K562 (cell line): ENCODE measurements around the gene ANO2. TPM values are rescaled to one million over a fixed set of nuclear protein-coding genes. Genes with fewer than 3 reads are reported as not detected.
"Not testable (repeated sequence)": the region's sequence is repeated elsewhere in the genome, so short reads cannot be mapped to it uniquely, and the experiment has no call there.

Experiments
- ATAC-seq: fragments of 200-7000 bp; cut with Tn5 transposase; 3 replicates; pipeline ENCODE4 v1.9.1; 2020; ENCODE audit warnings: moderate library complexity
- BruUV-seq: library from RNA; stranded (reverse); fragments of 400-500 nt; replicated peaks from 2 replicates; lab custom pipeline; 2021; lab: Mats Ljungman, UMichigan
- CTCF ChIA-PET: fragments of 300-600 bp; formaldehyde crosslinking; extraction: SDS; loops from one replicate; lab custom pipeline; 2021; ENCODE audit warnings: low intra/inter-chr PET ratio; lab: Yijun Ruan, JAX
- POLR2A ChIA-PET: fragments of 300-600, 350-650 bp; sonication (Branson Sonifier 250); formaldehyde crosslinking; extraction: SDS; loops from one replicate; lab custom pipeline; 2021; ENCODE audit warnings: antibody characterized with exemption, inconsistent platforms; lab: Yijun Ruan, JAX
- DNase-seq, 4 experiments: peaks; one replicate each; pipeline versions ENCODE4 v3.0.0 to v3.0.0-alpha.2; 2011 to 2018; ENCODE audit warnings: low spot score in 3 of 4, mixed read lengths in 3 of 4; ENCODE audit errors: extremely low read depth in 1 of 4
- FAIRE-seq: peaks from 2 replicates; lab custom pipeline; 2011; peaks lifted over from hg19 to GRCh38; lab: Jason Lieb, UNC
- H2AFZ ChIP-seq: 2 replicates; pipeline ENCODE4 v1.6.0; 2011; ENCODE audit warnings: low read depth, low read length, control low read depth, inconsistent platforms
- H3K27ac ChIP-seq: fragments of 200-600 bp; 3 replicates; pipeline ENCODE4 v1.8.0; 2011; ENCODE audit warnings: low read depth, mild to moderate bottlenecking, control low read depth, inconsistent platforms, low read length, moderate library complexity, mixed read lengths; ENCODE audit errors: extremely low read depth
- H3K27me3 ChIP-seq, 2 experiments: fragments of 300-600 bp in 1 of 2; 2 replicates in 1 of 2; 3 replicates in 1 of 2; pipeline versions ENCODE4 v1.6.0 to v1.8.0; 2011; ENCODE audit warnings: inconsistent platforms in 2 of 2, low read length in 2 of 2, mild to moderate bottlenecking in 1 of 2, mixed read lengths in 1 of 2, moderate library complexity in 1 of 2; ENCODE audit not compliant: control insufficient read depth in 2 of 2, insufficient read depth in 2 of 2
- H3K36me3 ChIP-seq: fragments of 300-600 bp; 3 replicates; pipeline ENCODE4 v1.8.0; 2011; ENCODE audit warnings: mild to moderate bottlenecking, low read length, inconsistent platforms; ENCODE audit not compliant: control insufficient read depth, insufficient read depth
- H3K4me1 ChIP-seq, 2 experiments: fragments of 200-600 bp in 1 of 2; replicated peaks in 1 of 2; 2 replicates in 1 of 2; 3 replicates in 1 of 2; pipeline versions ENCODE4 v1.5.1 to v1.8.0; 2011; ENCODE audit warnings: inconsistent platforms in 2 of 2, low read length in 2 of 2, mild to moderate bottlenecking in 1 of 2, mixed read lengths in 1 of 2, moderate library complexity in 1 of 2; ENCODE audit not compliant: control insufficient read depth in 2 of 2, insufficient read depth in 2 of 2
- H3K4me2 ChIP-seq: 2 replicates; pipeline ENCODE4 v1.6.1; 2011; ENCODE audit warnings: low read length, control low read depth, inconsistent platforms, mixed read lengths; ENCODE audit not compliant: insufficient read depth
- H3K4me3 ChIP-seq: fragments of 200-600 bp; sonication (generic), shearing (Covaris generic); 2 replicates; pipeline ENCODE4 v1.5.1; 2016; ENCODE audit warnings: control low read depth, inconsistent platforms
- H3K79me2 ChIP-seq: fragments of 200-600 bp; 3 replicates; pipeline ENCODE4 v1.8.0; 2011; ENCODE audit warnings: low read length, inconsistent platforms; ENCODE audit not compliant: control insufficient read depth, insufficient read depth
- H3K9ac ChIP-seq, 2 experiments: 2 replicates each; pipeline versions ENCODE4 v1.6.0 to v1.6.1; 2011; ENCODE audit warnings: low read depth in 2 of 2, low read length in 2 of 2, control low read depth in 1 of 2, inconsistent platforms in 1 of 2, mild to moderate bottlenecking in 1 of 2, mixed read lengths in 1 of 2; ENCODE audit not compliant: insufficient read depth in 1 of 2
- H3K9me1 ChIP-seq: one replicate; pipeline ENCODE4 v1.6.0; 2011; ENCODE audit warnings: inconsistent platforms, mild to moderate bottlenecking, low read length, moderate library complexity; ENCODE audit not compliant: control insufficient read depth, insufficient read depth
- H3K9me3 ChIP-seq: replicated peaks from 2 replicates; pipeline ENCODE4 v1.5.1; 2011; ENCODE audit warnings: low read depth, low read length, inconsistent platforms; ENCODE audit not compliant: control insufficient read depth, insufficient read depth
- H4K20me1 ChIP-seq: replicated peaks from 2 replicates; pipeline ENCODE4 v1.6.1; 2011; ENCODE audit warnings: low read length, inconsistent platforms, mixed read lengths; ENCODE audit not compliant: control insufficient read depth, insufficient read depth
- BRF1 ChIP-seq: IDR thresholded peaks from 3 replicates; pipeline ENCODE4 v1.6.1; 2011; ENCODE audit warnings: borderline replicate concordance, mild to moderate bottlenecking; ENCODE audit not compliant: insufficient read length; ENCODE audit errors: extremely low read depth
- C11orf30 ChIP-seq: fragments of 450-650 bp; IDR thresholded peaks from 2 replicates; pipeline ENCODE4 v1.6.1; 2016; ENCODE audit warnings: low read depth, mild to moderate bottlenecking
- FOXJ3 ChIP-seq: sonication (generic); formaldehyde crosslinking; IDR thresholded peaks from 2 replicates; pipeline ENCODE4 v1.4.0; 2020; ENCODE audit warnings: mild to moderate bottlenecking, missing genetic modification reagents
- MAFG ChIP-seq: fragments of 450-650 bp; conservative IDR thresholded peaks from 2 replicates; pipeline ENCODE4 v1.6.1; 2016; ENCODE audit warnings: missing genetic modification characterization, missing compliant biosample characterization
- ZNF316 ChIP-seq: fragments of 450-650 bp; IDR thresholded peaks from 2 replicates; pipeline ENCODE4 v1.6.1; 2016
- WGBS: fragments of 100-300 bp; shearing (Covaris generic); methylation state at CpG from one replicate; pipeline ENCODE4 v1.1.6; 2016; ENCODE audit warnings: low coverage, mixed read lengths; ENCODE audit not compliant: insufficient coverage; ENCODE audit errors: missing lambda C conversion rate; 5-methylcytosine and 5-hydroxymethylcytosine counted together
- in situ Hi-C: fragments of 300-500 bp; cut with MboI; formaldehyde crosslinking; loops from 4 replicates; pipeline ENCODE4 v1.15.0; 2018; ENCODE audit warnings: inconsistent platforms, mixed read lengths
- intact Hi-C: fragments of 100-400 bp; cut with micrococcal nuclease; formaldehyde crosslinking; loops from 2 replicates; pipeline ENCODE4 v1.14.2; 2022
- polyA plus RNA-seq, 8 experiments: library from polyadenylated mRNA; depleted of rRNA in 4 of 8; stranded (reverse) in 5 of 8; unstranded in 3 of 8; fragments of >200 nt; fragmentation: Nextera tagmentation in 2 of 8; fragmentation: Illumina TruSeq in 1 of 8; extraction: Ambion mirVana in 2 of 8; extraction: Trizol in 1 of 8; gene quantifications; 2 replicates each; pipeline versions ENCODE4 v1.2.1 to v1.2.3, GENCODE V29; 2011 to 2014; ENCODE audit warnings: inconsistent platforms in 1 of 8, missing spikeins in 1 of 8
- total RNA-seq, 7 experiments: library from RNA; depleted of rRNA in 6 of 7; stranded (reverse); fragments of >200 nt in 6 of 7; fragmentation: Illumina TruSeq in 2 of 7; extraction: Trizol in 2 of 7; gene quantifications; 2 replicates each; pipeline versions ENCODE4 v1.2.1 to v1.2.3, GENCODE V29; 2011 to 2021; ENCODE audit warnings: low replicate concordance in 1 of 7
- TF ChIP-seq, protein P1 (sequence below): fragments of 250-450 bp; sonication (Bioruptor Pico); IDR thresholded peaks from 2 replicates; pipeline ENCODE4 v1.4.0; 2020; ENCODE audit warnings: mild to moderate bottlenecking, moderate library complexity

ANO2 gene
- total and polyA plus RNA-seq, 9 of the 15 experiments (the other 6 are each of a cell fraction or from before 2014, with no cell fraction given), result 0.64 TPM; not detected in 8

DNA sequence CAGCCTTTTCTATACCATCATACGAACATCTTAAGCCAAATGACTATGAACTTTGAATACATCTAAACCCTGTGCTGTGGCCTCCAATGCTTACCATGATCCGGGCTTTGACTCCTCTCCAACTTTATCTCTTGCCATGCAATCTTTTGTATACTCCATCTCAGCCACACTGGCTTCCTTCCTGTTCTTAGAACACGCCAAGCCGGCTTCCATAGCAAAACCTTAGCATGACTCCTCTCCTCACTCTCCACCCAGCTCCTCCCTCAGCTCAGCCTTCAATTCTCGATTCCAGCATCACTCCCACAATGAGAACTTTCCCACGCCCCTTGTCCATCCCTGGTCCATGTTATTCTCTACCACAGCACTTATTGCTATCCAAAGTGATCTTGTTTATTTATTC, 284.8 kb downstream of the ANO2 start (continued):
- no peak for TF ChIP-seq BRF1
- TF ChIP-seq, protein P1, sequence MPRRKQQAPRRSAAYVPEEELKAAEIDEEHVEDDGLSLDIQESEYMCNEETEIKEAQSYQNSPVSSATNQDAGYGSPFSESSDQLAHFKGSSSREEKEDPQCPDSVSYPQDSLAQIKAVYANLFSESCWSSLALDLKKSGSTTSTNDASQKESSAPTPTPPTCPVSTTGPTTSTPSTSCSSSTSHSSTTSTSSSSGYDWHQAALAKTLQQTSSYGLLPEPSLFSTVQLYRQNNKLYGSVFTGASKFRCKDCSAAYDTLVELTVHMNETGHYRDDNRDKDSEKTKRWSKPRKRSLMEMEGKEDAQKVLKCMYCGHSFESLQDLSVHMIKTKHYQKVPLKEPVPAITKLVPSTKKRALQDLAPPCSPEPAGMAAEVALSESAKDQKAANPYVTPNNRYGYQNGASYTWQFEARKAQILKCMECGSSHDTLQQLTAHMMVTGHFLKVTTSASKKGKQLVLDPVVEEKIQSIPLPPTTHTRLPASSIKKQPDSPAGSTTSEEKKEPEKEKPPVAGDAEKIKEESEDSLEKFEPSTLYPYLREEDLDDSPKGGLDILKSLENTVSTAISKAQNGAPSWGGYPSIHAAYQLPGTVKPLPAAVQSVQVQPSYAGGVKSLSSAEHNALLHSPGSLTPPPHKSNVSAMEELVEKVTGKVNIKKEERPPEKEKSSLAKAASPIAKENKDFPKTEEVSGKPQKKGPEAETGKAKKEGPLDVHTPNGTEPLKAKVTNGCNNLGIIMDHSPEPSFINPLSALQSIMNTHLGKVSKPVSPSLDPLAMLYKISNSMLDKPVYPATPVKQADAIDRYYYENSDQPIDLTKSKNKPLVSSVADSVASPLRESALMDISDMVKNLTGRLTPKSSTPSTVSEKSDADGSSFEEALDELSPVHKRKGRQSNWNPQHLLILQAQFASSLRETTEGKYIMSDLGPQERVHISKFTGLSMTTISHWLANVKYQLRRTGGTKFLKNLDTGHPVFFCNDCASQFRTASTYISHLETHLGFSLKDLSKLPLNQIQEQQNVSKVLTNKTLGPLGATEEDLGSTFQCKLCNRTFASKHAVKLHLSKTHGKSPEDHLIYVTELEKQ (CRISPR knock-in tag), result no peak
- no peak for TF ChIP-seq FOXJ3 (CRISPR knock-in tag)

DNA sequence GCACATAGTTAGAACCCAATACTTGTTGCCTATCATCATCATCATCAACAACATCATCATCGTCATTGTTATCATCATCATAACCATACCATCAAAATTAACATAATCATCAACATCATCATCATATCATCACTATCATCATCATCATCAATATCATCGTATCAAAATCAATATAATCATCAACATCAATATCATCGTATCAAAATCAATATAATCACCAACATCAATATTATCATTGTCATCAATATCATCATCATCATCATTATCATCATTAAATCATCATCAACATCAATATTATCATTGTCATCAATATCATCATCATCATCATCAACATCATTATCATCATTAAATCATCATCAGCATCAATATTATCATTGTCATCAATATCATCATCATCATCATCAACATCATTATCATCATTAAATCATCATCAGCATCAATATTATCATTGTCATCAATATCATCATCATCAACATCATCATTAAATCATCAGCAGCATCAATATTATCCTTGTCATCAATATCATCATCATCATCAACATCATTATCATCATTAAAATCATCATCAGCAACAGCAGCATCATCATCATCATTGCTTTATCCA, 286.6 kb downstream of the ANO2 start:
- H4K20me1 ChIP-seq, H3K36me3 ChIP-seq, H3K4me2 ChIP-seq, H3K9me1 ChIP-seq, H3K9ac ChIP-seq, intact Hi-C loops, H3K27ac ChIP-seq, POLR2A ChIA-PET, H3K27me3 ChIP-seq, H3K79me2 ChIP-seq, in situ Hi-C loops, ATAC-seq, FAIRE-seq, H2AFZ ChIP-seq, H3K4me1 ChIP-seq, CTCF ChIA-PET, H3K4me3 ChIP-seq, H3K9me3 ChIP-seq, BruUV-seq, DNase-seq: not testable (repeated sequence)
- TF ChIP-seq MAFG (tag) (peak; percentile 16; the same call in 1 of the 2 replicates), ZNF316 (peak; percentile 56), C11orf30 (peak; percentile 18; the same call in 1 of the 2 replicates)
- 3% methylated on average over 3 of the region's 3 CpGs for WGBS
